Endodermal cell (in vitro differentiated cells): ENCODE measurements around the gene RESF1. TPM values are rescaled to one million over a fixed set of nuclear protein-coding genes. Genes with fewer than 3 reads are reported as not detected.

Experiments
- DNase-seq: peaks from one replicate; pipeline ENCODE4 v3.0.0-alpha.2; 2017
- H3K27ac ChIP-seq: 2 replicates; pipeline ENCODE4 v1.5.1; 2013; ENCODE audit warnings: mild to moderate bottlenecking, low read depth, low read length, moderate library complexity
- H3K27me3 ChIP-seq: 2 replicates; pipeline ENCODE4 v1.6.1; 2013; ENCODE audit warnings: mild to moderate bottlenecking, low read length, moderate library complexity; ENCODE audit not compliant: insufficient read depth, control insufficient read depth, poor library complexity, severe bottlenecking
- H3K36me3 ChIP-seq: 2 replicates; pipeline ENCODE4 v1.7.0; 2013; ENCODE audit warnings: mild to moderate bottlenecking, low read length, moderate library complexity; ENCODE audit not compliant: control insufficient read depth, insufficient read depth
- H3K4me1 ChIP-seq: one replicate; pipeline ENCODE4 v1.7.0; 2013; ENCODE audit warnings: low read length; ENCODE audit not compliant: control insufficient read depth, insufficient read depth
- H3K4me3 ChIP-seq: 2 replicates; pipeline ENCODE4 v1.5.1; 2013; ENCODE audit warnings: mild to moderate bottlenecking, low read length, moderate library complexity
- H3K9ac ChIP-seq: 2 replicates; pipeline ENCODE4 v1.6.1; 2013; ENCODE audit warnings: mild to moderate bottlenecking, low read length, moderate library complexity; ENCODE audit not compliant: poor library complexity, severe bottlenecking; ENCODE audit errors: extremely low read depth
- H3K9me3 ChIP-seq: 2 replicates; pipeline ENCODE4 v1.6.1; 2013; ENCODE audit warnings: mild to moderate bottlenecking, low read length, moderate library complexity; ENCODE audit not compliant: control insufficient read depth
- H3K27ac Mint-ChIP-seq: 2 replicates; pipeline ENCODE4 v1.8.0; 2020; ENCODE audit warnings: mixed read lengths
- H3K27me3 Mint-ChIP-seq: 2 replicates; pipeline ENCODE4 v1.8.0; 2021; ENCODE audit warnings: mild to moderate bottlenecking, mixed read lengths; ENCODE audit not compliant: insufficient read depth
- H3K36me3 Mint-ChIP-seq: 2 replicates; pipeline ENCODE4 v1.8.0; 2020; ENCODE audit warnings: low read depth, mixed read lengths
- H3K4me1 Mint-ChIP-seq: 2 replicates; pipeline ENCODE4 v1.8.0; 2020; ENCODE audit warnings: mixed read lengths
- H3K4me3 Mint-ChIP-seq: 2 replicates; pipeline ENCODE4 v1.8.0; 2020; ENCODE audit warnings: mild to moderate bottlenecking, moderate library complexity, mixed read lengths
- H3K9me3 Mint-ChIP-seq: 2 replicates; pipeline ENCODE4 v1.8.0; 2020; ENCODE audit warnings: mild to moderate bottlenecking, mixed read lengths
- CTCF ChIP-seq: fragments of 200-600 bp; sonication (generic); conservative IDR thresholded peaks from 2 replicates; pipeline ENCODE4 v1.5.0; 2021; ENCODE audit warnings: antibody characterized with exemption, mild to moderate bottlenecking
- WGBS, 2 experiments: methylation state at CpG; one replicate each; pipeline versions ENCODE4 v1.1.5 to v1.1.7; 2013; ENCODE audit warnings: missing lambda C conversion rate in 2 of 2, mixed read lengths in 1 of 2; ENCODE audit not compliant: insufficient coverage in 1 of 2, insufficient read length in 1 of 2; 5-methylcytosine and 5-hydroxymethylcytosine counted together
- long read RNA-seq, 4 experiments: library from polyadenylated mRNA in 2 of 4; library from RNA in 1 of 4; library from capped mRNA in 1 of 4; stranded (forward) in 3 of 4; unstranded in 1 of 4; transcript quantifications; one replicate each; pipeline ENCODE4 v2.0.0, GENCODE V29; 2020 to 2021; ENCODE audit warnings: inconsistent platforms in 1 of 4
- polyA plus RNA-seq, 2 experiments: library from polyadenylated mRNA; stranded (reverse); fragments of 50-300 nt; gene quantifications; one replicate each; pipeline ENCODE4 v1.2.3, GENCODE V29; 2013
- total RNA-seq, 2 donors: library from RNA; stranded (reverse); fragmentation: NEBNext Ultra II Directional in 1 of 2; extraction: Animal tissue kit (Norgen Biotek cat#: 25700) in 1 of 2; gene quantifications; 2 replicates in 1 of 2; 3 replicates in 1 of 2; pipeline ENCODE4 v1.2.1, GENCODE V29; 2021

Gene RESF1
- total RNA-seq: 100 to 1,000 TPM; 152 to 201 TPM
- 42.0 TPM for polyA plus RNA-seq (2013, experiment 1 of 2)
- 45.3 TPM for polyA plus RNA-seq (2013, experiment 2 of 2)
- long read RNA-seq, experiment 1, full-length matches to known transcripts: 7 of 23 reads
- long read RNA-seq, experiment 1, partial matches to known transcripts: 12 of 23 reads
- long read RNA-seq, experiment 1, other reads (novel, unspliced or antisense): 4 of 23 reads
- long read RNA-seq, experiment 2, full-length matches to known transcripts: 26 of 64 reads
- long read RNA-seq, experiment 2, partial matches to known transcripts: 21 of 64 reads
- long read RNA-seq, experiment 2, other reads (novel, unspliced or antisense): 17 of 64 reads
- long read RNA-seq, experiment 3, full-length matches to known transcripts: 88 of 578 reads
- long read RNA-seq, experiment 3, partial matches to known transcripts: 470 of 578 reads
- long read RNA-seq, experiment 3, other reads (novel, unspliced or antisense): 20 of 578 reads
- long read RNA-seq, experiment 4, partial matches to known transcripts: 21 of 37 reads
- long read RNA-seq, experiment 4, other reads (novel, unspliced or antisense): 8 of 37 reads

- no peaks in the 10 kb centered on the region for H3K4me1 ChIP-seq
- WGBS, 2 experiments: 0% methylated on average over 9 to 67 of the region's 67 CpGs
Observed at GRCh38 chr12:31959161-31959700, at the start of gene RESF1. Gene RESF1 (plus strand): TSS chr12:31959415. CDS start chr12:31980956, 21,541 bp downstream.

GRCh38 chr12:31914927-31915326 is 44.3 kb upstream of the RESF1 start:
- Mint-ChIP-seq H3K36me3 (peaks cover 10% of the 10 kb centered on the region), H3K9me3 (peaks cover 73% of the 10 kb centered on the region), H3K27me3 (no peaks in the 10 kb centered on the region), H3K4me3 (no peak overlapping the region), H3K4me1 (no peaks in the 10 kb centered on the region), H3K27ac (no peak overlapping the region)
- no peak for TF ChIP-seq CTCF
- Histone ChIP-seq H3K27ac (no peak overlapping the region), H3K4me3 (no peak overlapping the region), H3K9me3 (peaks cover 45% of the 10 kb centered on the region), H3K4me1 (no peaks in the 10 kb centered on the region), H3K27me3 (no peaks in the 10 kb centered on the region), H3K9ac (no peak overlapping the region), H3K36me3 (no peaks in the 10 kb centered on the region)
- no peak for DNase-seq
- 71 to 72% methylated on average over 1 of the region's 1 CpG for WGBS, 2 experiments

More at GRCh38 chr12:31959161-31959700, at the start of gene RESF1:
- Histone ChIP-seq H3K27me3 (no peaks in the 10 kb centered on the region), H3K4me3 (peak within 1 kb of the TSS; percentile 97), H3K36me3 (peaks cover 29% of the 10 kb centered on the region), H3K9me3 (peaks cover 26% of the 10 kb centered on the region), H3K27ac (peak within 1 kb of the TSS; percentile 90), H3K9ac (peak within 1 kb of the TSS; percentile 84)
- Mint-ChIP-seq H3K36me3 (peaks cover 43% of the 10 kb centered on the region), H3K4me1 (peaks cover 42% of the 10 kb centered on the region), H3K4me3 (peak within 1 kb of the TSS; percentile 95), H3K9me3 (peaks cover 32% of the 10 kb centered on the region), H3K27me3 (no peaks in the 10 kb centered on the region), H3K27ac (peak within 1 kb of the TSS; percentile 95)
- TF ChIP-seq CTCF: no peak
- peak; percentile 98 for DNase-seq

- Mint-ChIP-seq H3K27ac (no peak overlapping the region), H3K36me3 (peaks cover 10% of the 10 kb centered on the region), H3K4me3 (no peak overlapping the region), H3K4me1 (no peaks in the 10 kb centered on the region), H3K9me3 (peaks cover 70% of the 10 kb centered on the region), H3K27me3 (no peaks in the 10 kb centered on the region)
- Histone ChIP-seq H3K27ac (no peak overlapping the region), H3K9ac (no peak overlapping the region), H3K36me3 (no peaks in the 10 kb centered on the region), H3K27me3 (no peaks in the 10 kb centered on the region), H3K9me3 (peaks cover 41% of the 10 kb centered on the region), H3K4me1 (no peaks in the 10 kb centered on the region), H3K4me3 (no peak overlapping the region)
- no peak for DNase-seq
- 90 to 95% methylated on average over 3 of the region's 3 CpGs for WGBS, 2 experiments
- no peak for TF ChIP-seq CTCF
Observed at GRCh38 chr12:31915446-31915845, 43.8 kb upstream of the RESF1 start.
